ENCODE measurements around the gene COL4A5. TPM values are rescaled to one million over a fixed set of nuclear protein-coding genes. Genes with fewer than 3 reads are reported as not detected.
A peak's percentile ranks its signal among the peaks of the same experiment; 100 is the strongest.

The COL4A5 gene
- total and polyA plus RNA-seq, 8 donors = 15.5 to 203 (median 166) TPM

GRCh38 chrX:108437349-108438109 lies 2.1 kb upstream of the COL4A5 start:
- Histone ChIP-seq H3K36me3 (no peaks in the 10 kb centered on the region), H3K27ac (no peak overlapping the region), H3K9me3 (no peaks in the 10 kb centered on the region), H3K27me3 (peaks cover 11 to 19% of the 10 kb centered on the region in 2 donors), H3K4me3 (peak overlapping the region in 1 of 2 donors; percentile 7), H3K4me1 (no peaks in the 10 kb centered on the region)
- DNase-seq (no peak), ATAC-seq (no peak)
- no peak for TF ChIP-seq CTCF (IDR thresholded peaks at IDR 0.05)
- intact Hi-C loops (cut with DNase I) = no loop called here

- Histone ChIP-seq H3K36me3 (no peaks in the 10 kb centered on the region), H3K4me3 (peak within 1 kb of the TSS; percentile 32 to 36), H3K27me3 (peaks cover 11 to 19% of the 10 kb centered on the region in 2 donors), H3K4me1 (no peaks in the 10 kb centered on the region), H3K9me3 (no peaks in the 10 kb centered on the region), H3K27ac (no peak within 1 kb of the TSS)
- ATAC-seq (peak; percentile 20), DNase-seq (no peak)
- TF ChIP-seq CTCF (IDR thresholded peaks at IDR 0.05) = no peak
- intact Hi-C loops (cut with DNase I) = no loop called here
Measured at GRCh38 chrX:108438110-108438623, 1.5 kb upstream of the COL4A5 start, which contains the start of gene COL4A6. COL4A6 (minus strand) TSS chrX:108438422; CDS start chrX:108438196, 226 bp downstream.

GRCh38 chrX:108439961-108440696 lies 491 bp downstream of the COL4A5 start:
- no peak for DNase-seq
- no peaks in the 10 kb centered on the region for H3K36me3 ChIP-seq
- H3K4me3 ChIP-seq = peak overlapping the region; percentile 32 to 36
- H3K9me3 ChIP-seq = no peaks in the 10 kb centered on the region
- no peaks in the 10 kb centered on the region for H3K4me1 ChIP-seq
- no peak for TF ChIP-seq CTCF (IDR thresholded peaks at IDR 0.05)
- ATAC-seq = peak; percentile 68
- peak overlapping the region in 1 of 2 donors; percentile 7 for H3K27ac ChIP-seq
- H3K27me3 ChIP-seq = peaks cover 9 to 19% of the 10 kb centered on the region in 2 donors
- intact Hi-C loops (cut with DNase I) = no loop called here

- no peak overlapping the region for H3K4me3 ChIP-seq
Measured at GRCh38 chrX:108442901-108443464, 3.3 kb downstream of the COL4A5 start.

More at GRCh38 chrX:108442901-108443464, 3.3 kb downstream of the COL4A5 start:
- TF ChIP-seq CTCF (IDR thresholded peaks at IDR 0.05) = no peak
- no peaks in the 10 kb centered on the region for H3K36me3 ChIP-seq
- peaks cover 6 to 16% of the 10 kb centered on the region in 2 donors for H3K27me3 ChIP-seq
- intact Hi-C loops (cut with DNase I) = no loop called here
- peak in 1 of 4 donors; percentile 19 for DNase-seq
- no peak for ATAC-seq
- no peak overlapping the region for H3K27ac ChIP-seq
- H3K9me3 ChIP-seq = no peaks in the 10 kb centered on the region
- H3K4me1 ChIP-seq = no peaks in the 10 kb centered on the region
